Loucy (cell line): ENCODE measurements around the gene MST1.

Experiments
- EZH2phosphoT487 ChIP-seq: fragments of 200-600 bp; IDR thresholded peaks from 2 replicates; pipeline ENCODE4 v1.6.1; 2018; ENCODE audit warnings: antibody characterized with exemption, mild to moderate bottlenecking, moderate library complexity, borderline replicate concordance
- TF ChIP-seq, protein P1 (sequence below): fragments of 200-600 bp; sonication (generic); conservative IDR thresholded peaks from 2 replicates; pipeline ENCODE4 v1.5.1; 2014; ENCODE audit warnings: mild to moderate bottlenecking, antibody characterized with exemption, low read length

DNA sequence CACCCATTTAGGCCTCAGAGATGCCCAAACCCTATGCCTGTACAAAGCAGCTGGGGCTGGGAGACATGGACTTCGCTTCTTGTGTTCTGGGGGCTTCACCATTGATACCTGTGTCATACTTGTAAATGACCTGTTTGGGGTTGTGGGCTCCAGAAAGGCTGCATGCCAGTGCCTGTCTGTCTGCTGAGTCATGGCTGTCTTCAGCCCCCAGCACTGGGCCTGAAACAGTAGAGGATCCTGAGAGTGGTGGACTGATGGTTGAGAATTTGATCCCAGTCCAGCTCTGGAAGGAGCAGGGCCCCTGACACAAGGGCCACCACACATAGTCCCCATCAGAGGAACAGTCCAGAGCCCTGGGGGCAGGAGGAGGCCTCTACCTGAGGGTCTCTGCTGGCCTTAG is 39.7 kb downstream of the MST1 start:
- TF ChIP-seq, protein P1, sequence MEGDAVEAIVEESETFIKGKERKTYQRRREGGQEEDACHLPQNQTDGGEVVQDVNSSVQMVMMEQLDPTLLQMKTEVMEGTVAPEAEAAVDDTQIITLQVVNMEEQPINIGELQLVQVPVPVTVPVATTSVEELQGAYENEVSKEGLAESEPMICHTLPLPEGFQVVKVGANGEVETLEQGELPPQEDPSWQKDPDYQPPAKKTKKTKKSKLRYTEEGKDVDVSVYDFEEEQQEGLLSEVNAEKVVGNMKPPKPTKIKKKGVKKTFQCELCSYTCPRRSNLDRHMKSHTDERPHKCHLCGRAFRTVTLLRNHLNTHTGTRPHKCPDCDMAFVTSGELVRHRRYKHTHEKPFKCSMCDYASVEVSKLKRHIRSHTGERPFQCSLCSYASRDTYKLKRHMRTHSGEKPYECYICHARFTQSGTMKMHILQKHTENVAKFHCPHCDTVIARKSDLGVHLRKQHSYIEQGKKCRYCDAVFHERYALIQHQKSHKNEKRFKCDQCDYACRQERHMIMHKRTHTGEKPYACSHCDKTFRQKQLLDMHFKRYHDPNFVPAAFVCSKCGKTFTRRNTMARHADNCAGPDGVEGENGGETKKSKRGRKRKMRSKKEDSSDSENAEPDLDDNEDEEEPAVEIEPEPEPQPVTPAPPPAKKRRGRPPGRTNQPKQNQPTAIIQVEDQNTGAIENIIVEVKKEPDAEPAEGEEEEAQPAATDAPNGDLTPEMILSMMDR = no peak
- TF ChIP-seq EZH2phosphoT487 = no peak
